Vagina (tissue), 2 donors: Measurements from ENCODE around the gene SSTR4. TPM values are rescaled to one million over a fixed set of nuclear protein-coding genes. Genes with fewer than 3 reads are reported as not detected.

Source experiments
- DNase-seq, 2 donors: peaks; one replicate each; pipeline ENCODE4 v3.0.0-alpha.2; 2017; ENCODE audit errors: extremely low spot score in 2 of 2
- H3K27ac ChIP-seq: fragments of 200-600 bp; sonication (generic); one replicate; pipeline ENCODE4 v1.5.1; 2019
- H3K27me3 ChIP-seq: fragments of 200-600 bp; sonication (generic); one replicate; pipeline ENCODE4 v1.5.1; 2019
- H3K36me3 ChIP-seq, 2 donors: fragments of 200-600 bp; sonication (generic); one replicate each; pipeline ENCODE4 v1.5.1; 2017 to 2019
- H3K4me1 ChIP-seq: fragments of 200-600 bp; sonication (generic); one replicate; pipeline ENCODE4 v1.5.1; 2019
- H3K4me3 ChIP-seq, 2 donors: fragments of 200-600 bp; sonication (generic); 1 replicate in 1 of 2; 2 replicates in 1 of 2; pipeline ENCODE4 v1.5.1; 2016 to 2019
- H3K9me3 ChIP-seq: fragments of 200-600 bp; sonication (generic); one replicate; pipeline ENCODE4 v1.5.1; 2019
- POLR2A ChIP-seq, 2 donors: fragments of 450-650 bp; IDR thresholded peaks; one replicate each; pipeline ENCODE4 v1.6.1; 2017; ENCODE audit warnings: antibody characterized with exemption in 2 of 2, mild to moderate bottlenecking in 2 of 2, moderate library complexity in 2 of 2
- POLR2AphosphoS5 ChIP-seq, 2 donors: sonication (generic); formaldehyde crosslinking; IDR thresholded peaks; one replicate each; pipeline ENCODE4 v1.9.0; 2017; ENCODE audit warnings: antibody characterized with exemption in 2 of 2, mild to moderate bottlenecking in 2 of 2, low read depth in 1 of 2; ENCODE audit not compliant: insufficient read depth in 1 of 2
- intact Hi-C: fragments of 100-400 bp; cut with DNase I; formaldehyde crosslinking; loops from one replicate; pipeline ENCODE4 v1.15.1; 2023
- total RNA-seq: library from RNA; depleted of rRNA; stranded (reverse); fragments of >200 nt; gene quantifications from one replicate; pipeline ENCODE4 v1.2.3, GENCODE V29; 2016
- TF ChIP-seq, protein P1 (sequence below), 3 experiments: fragments of 450-650 bp in 2 of 3; fragments of 200-600 bp in 1 of 3; sonication (generic) in 1 of 3; IDR thresholded peaks; one replicate each; pipeline ENCODE4 v1.5.1; 2017 to 2019; ENCODE audit warnings: antibody characterized with exemption in 3 of 3, mild to moderate bottlenecking in 2 of 3, moderate library complexity in 2 of 3

Gene SSTR4
- total RNA-seq, 1 donor from 2014 or later: not detected

DNA sequence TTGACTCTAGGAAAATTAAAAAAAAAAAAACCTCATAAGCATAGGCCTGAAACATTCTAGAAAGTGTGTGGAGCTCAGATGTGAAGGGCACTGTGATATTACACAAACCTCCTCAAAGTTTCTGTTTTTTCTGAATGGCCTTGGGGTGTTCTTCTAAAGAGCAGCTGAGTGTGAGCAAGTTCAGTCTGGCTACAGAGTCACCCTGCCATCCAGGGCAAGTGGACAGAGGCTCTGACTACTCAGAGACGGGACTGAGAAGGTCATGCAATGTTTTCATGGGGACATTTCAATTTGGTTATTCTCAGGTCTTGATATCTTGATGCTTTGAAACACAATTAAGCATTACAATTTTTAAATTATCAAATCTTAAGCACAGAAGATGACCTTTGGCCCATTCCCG lies 36.6 kb upstream of the SSTR4 start:
- TF ChIP-seq, protein P1, sequence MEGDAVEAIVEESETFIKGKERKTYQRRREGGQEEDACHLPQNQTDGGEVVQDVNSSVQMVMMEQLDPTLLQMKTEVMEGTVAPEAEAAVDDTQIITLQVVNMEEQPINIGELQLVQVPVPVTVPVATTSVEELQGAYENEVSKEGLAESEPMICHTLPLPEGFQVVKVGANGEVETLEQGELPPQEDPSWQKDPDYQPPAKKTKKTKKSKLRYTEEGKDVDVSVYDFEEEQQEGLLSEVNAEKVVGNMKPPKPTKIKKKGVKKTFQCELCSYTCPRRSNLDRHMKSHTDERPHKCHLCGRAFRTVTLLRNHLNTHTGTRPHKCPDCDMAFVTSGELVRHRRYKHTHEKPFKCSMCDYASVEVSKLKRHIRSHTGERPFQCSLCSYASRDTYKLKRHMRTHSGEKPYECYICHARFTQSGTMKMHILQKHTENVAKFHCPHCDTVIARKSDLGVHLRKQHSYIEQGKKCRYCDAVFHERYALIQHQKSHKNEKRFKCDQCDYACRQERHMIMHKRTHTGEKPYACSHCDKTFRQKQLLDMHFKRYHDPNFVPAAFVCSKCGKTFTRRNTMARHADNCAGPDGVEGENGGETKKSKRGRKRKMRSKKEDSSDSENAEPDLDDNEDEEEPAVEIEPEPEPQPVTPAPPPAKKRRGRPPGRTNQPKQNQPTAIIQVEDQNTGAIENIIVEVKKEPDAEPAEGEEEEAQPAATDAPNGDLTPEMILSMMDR (IDR thresholded peaks at IDR 0.05): no peak
- TF ChIP-seq POLR2A (IDR thresholded peaks at IDR 0.05) (no peak), POLR2AphosphoS5 (IDR thresholded peaks at IDR 0.05; ENCODE audit: insufficient read depth in 1 of 2, low read depth in 1 of 2) (no peak)
- Histone ChIP-seq H3K9me3 (no peaks in the 10 kb centered on the region), H3K36me3 (no peaks in the 10 kb centered on the region), H3K27ac (no peak overlapping the region), H3K4me1 (no peaks in the 10 kb centered on the region), H3K27me3 (no peaks in the 10 kb centered on the region), H3K4me3 (no peak overlapping the region)
- intact Hi-C loops: no loop called here
- peak in 1 of 2 donors; percentile 22 for DNase-seq

DNA sequence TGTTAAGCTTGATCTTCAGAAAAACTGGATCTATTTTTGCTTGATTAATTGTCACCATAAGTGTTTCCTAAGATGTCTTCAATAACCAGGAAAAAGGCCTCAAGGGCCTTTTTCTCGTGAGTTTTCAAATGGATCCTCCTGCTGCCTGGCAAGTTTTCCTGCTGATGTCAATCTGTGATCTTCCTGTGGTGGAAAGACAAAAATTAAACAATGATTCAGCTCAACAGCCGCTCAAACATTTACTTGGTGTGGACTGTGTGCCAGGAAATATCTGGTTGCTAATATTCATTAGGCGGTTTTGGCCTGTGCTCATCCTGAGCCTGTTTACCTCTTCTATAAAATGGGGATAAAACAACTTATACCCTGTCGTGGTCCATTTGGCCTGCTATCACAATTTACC lies 35.4 kb upstream of the SSTR4 start:
- no peak for TF ChIP-seq POLR2AphosphoS5 (IDR thresholded peaks at IDR 0.05; ENCODE audit: insufficient read depth in 1 of 2, low read depth in 1 of 2)
- TF ChIP-seq, protein P1 (IDR thresholded peaks at IDR 0.05): no peak
- TF ChIP-seq POLR2A (IDR thresholded peaks at IDR 0.05): no peak
- DNase-seq: peak in 1 of 2 donors; percentile 42
- Histone ChIP-seq H3K27me3 (no peaks in the 10 kb centered on the region), H3K9me3 (no peaks in the 10 kb centered on the region), H3K4me1 (no peaks in the 10 kb centered on the region), H3K36me3 (no peaks in the 10 kb centered on the region), H3K4me3 (no peak overlapping the region), H3K27ac (no peak overlapping the region)
- intact Hi-C loops: no loop called here

DNA sequence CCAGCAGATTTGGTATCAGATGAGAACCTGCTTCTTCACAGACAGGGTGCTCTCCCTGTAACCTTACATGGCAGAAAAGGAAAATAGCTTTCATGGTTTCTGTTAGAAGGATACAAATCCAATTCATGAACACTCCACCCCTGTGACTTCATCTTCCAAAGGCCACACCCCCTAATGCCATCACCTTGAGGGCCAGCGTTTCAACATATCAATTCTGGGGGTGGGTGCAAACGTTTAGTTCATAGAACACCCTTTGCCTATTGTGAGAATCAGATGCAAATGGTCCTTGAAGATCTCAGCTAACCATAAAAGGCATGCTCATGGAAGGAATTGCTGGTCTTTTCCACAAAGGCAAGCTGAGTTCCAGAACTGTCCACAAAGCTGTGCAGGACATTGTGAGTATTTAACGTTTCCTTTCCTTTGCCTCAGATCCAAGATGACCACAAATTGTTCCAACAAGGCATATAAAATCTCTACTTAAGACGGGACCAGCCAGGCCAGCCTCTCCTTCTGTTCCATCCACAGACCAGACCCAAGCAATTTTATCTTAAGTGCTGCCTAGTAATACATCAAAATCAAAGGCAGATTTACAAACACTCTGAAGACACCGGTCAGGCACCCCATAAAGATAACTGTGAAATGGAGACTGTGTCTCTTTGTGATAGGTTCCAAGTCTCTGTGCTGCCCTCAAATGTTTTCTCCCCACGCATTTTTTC lies 34.7 kb upstream of the SSTR4 start:
- Histone ChIP-seq H3K27ac (no peak overlapping the region), H3K4me1 (no peaks in the 10 kb centered on the region), H3K9me3 (no peaks in the 10 kb centered on the region), H3K36me3 (no peaks in the 10 kb centered on the region), H3K4me3 (no peak overlapping the region), H3K27me3 (no peaks in the 10 kb centered on the region)
- peak; percentile 49 to 67 for DNase-seq
- intact Hi-C loops: no loop called here
- TF ChIP-seq POLR2AphosphoS5 (IDR thresholded peaks at IDR 0.05; ENCODE audit: insufficient read depth in 1 of 2, low read depth in 1 of 2): no peak
- TF ChIP-seq, protein P1 (IDR thresholded peaks at IDR 0.05): no peak
- TF ChIP-seq POLR2A (IDR thresholded peaks at IDR 0.05): no peak

DNA sequence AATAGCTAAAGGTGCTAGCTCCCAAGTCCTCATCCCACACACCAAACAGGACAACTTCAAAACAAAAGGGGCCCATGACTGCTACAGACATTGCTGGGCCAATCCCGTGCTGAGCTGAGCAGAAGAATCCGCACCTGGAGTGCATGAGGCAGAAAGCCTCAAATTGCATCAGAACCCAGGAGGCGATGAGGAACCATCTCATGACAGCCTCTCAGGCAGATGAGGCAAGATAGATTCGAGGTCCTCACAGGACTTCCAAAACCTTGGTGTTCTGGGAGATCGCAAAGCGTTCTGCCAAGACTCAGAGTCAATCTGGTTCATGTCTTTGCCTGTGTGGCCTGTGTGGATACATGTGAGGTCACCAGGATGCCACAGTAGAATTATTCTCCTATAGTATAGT lies 32.8 kb upstream of the SSTR4 start:
- DNase-seq: peak in 1 of 2 donors; percentile 67
- H3K27me3 ChIP-seq: no peaks in the 10 kb centered on the region
- no peaks in the 10 kb centered on the region for H3K4me1 ChIP-seq
- TF ChIP-seq POLR2A (IDR thresholded peaks at IDR 0.05): no peak
- no peaks in the 10 kb centered on the region for H3K9me3 ChIP-seq
- H3K36me3 ChIP-seq: no peaks in the 10 kb centered on the region
- H3K27ac ChIP-seq: no peak overlapping the region
- intact Hi-C loops: no loop called here
- H3K4me3 ChIP-seq: no peak overlapping the region

DNA sequence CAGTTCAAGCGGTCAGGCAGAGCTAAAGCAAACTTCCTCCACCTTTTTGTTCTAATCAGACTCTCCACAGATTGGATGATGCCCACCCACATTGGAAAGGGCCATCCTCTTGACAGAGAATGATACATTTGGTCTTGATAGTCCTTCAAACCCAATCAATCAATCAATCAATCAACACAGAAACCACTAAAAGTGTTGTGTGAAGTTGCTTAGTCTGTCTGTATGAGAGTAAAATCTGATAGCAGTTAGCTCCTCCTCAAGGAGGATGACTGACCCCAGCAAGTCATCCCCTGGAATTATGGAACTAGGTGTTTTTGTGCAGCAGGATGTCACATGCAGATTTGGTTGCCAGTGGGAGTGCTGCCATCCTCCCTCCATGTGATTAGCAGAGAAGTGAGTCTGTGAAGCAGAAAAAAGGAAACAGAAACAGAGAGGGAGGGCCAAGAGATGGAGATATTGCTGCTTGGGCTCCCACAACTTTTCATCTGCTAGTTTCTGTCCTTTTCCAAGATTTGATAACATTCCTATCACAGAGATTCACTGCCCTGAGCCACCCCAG lies 32.0 kb upstream of the SSTR4 start:
- Histone ChIP-seq H3K36me3 (no peaks in the 10 kb centered on the region), H3K4me1 (no peaks in the 10 kb centered on the region), H3K27me3 (no peaks in the 10 kb centered on the region), H3K4me3 (no peak overlapping the region), H3K9me3 (no peaks in the 10 kb centered on the region), H3K27ac (no peak overlapping the region)
- TF ChIP-seq, protein P1 (IDR thresholded peaks at IDR 0.05): no peak
- no peak for TF ChIP-seq POLR2A (IDR thresholded peaks at IDR 0.05)
- TF ChIP-seq POLR2AphosphoS5 (IDR thresholded peaks at IDR 0.05; ENCODE audit: insufficient read depth in 1 of 2, low read depth in 1 of 2): no peak
- peak in 1 of 2 donors; percentile 62 for DNase-seq
- intact Hi-C loops: no loop called here
